Testis (tissue), 3 donors: ENCODE measurements around the gene URB2. TPM values are rescaled to one million over a fixed set of nuclear protein-coding genes. Genes with fewer than 3 reads are reported as not detected.

Source experiments
- DNase-seq: peaks from one replicate; pipeline ENCODE4 v3.0.0-alpha.2; 2019
- H3K27ac ChIP-seq, 2 donors: fragments of 200-600 bp; sonication (generic); one replicate each; pipeline ENCODE4 v1.5.1; 2019
- H3K27me3 ChIP-seq: fragments of 200-600 bp; sonication (generic); one replicate; pipeline ENCODE4 v1.5.1; 2019
- H3K36me3 ChIP-seq: fragments of 200-600 bp; sonication (generic); one replicate; pipeline ENCODE4 v1.5.1; 2017; ENCODE audit warnings: low read depth; ENCODE audit errors: missing control alignments
- H3K4me1 ChIP-seq: fragments of 200-600 bp; sonication (generic); one replicate; pipeline ENCODE4 v1.5.1; 2019
- H3K4me3 ChIP-seq, 2 donors: fragments of 200-600 bp; sonication (generic); one replicate each; pipeline ENCODE4 v1.5.1; 2017 to 2019
- H3K9me3 ChIP-seq: fragments of 200-600 bp; sonication (generic); one replicate; pipeline ENCODE4 v1.5.1; 2017
- CTCF ChIP-seq, 3 experiments: fragments of 450-650 bp in 2 of 3; fragments of 200-600 bp in 1 of 3; sonication (generic) in 1 of 3; IDR thresholded peaks; one replicate each; pipeline ENCODE4 v1.5.1; 2016 to 2019; ENCODE audit warnings: antibody characterized with exemption in 3 of 3, mild to moderate bottlenecking in 2 of 3, moderate library complexity in 1 of 3
- POLR2A ChIP-seq: fragments of 450-650 bp; IDR thresholded peaks from one replicate; pipeline ENCODE4 v1.6.1; 2017; ENCODE audit warnings: antibody characterized with exemption, mild to moderate bottlenecking, moderate library complexity
- WGBS, 2 donors: methylation state at CpG; one replicate each; pipeline ENCODE4 v1.1.5; 2018; 5-methylcytosine and 5-hydroxymethylcytosine counted together
- intact Hi-C: fragments of 100-400 bp; cut with DNase I; formaldehyde crosslinking; loops from one replicate; pipeline ENCODE4 v1.15.1; 2023; ENCODE audit warnings: low total_unique reads
- polyA plus RNA-seq: library from polyadenylated mRNA; stranded (reverse); fragments of 350-450 nt; fragmentation: Illumina TruSeq; extraction: RNeasy Lipid Tissue Mini Kit (QIAGEN cat#74804); gene quantifications from one replicate; pipeline ENCODE4 v1.2.3, GENCODE V29; 2014; ENCODE audit warnings: low read depth, low replicate concordance; ENCODE audit not compliant: insufficient read depth
- total RNA-seq, 2 donors: library from RNA; depleted of rRNA; stranded (reverse); fragments of >200 nt; gene quantifications; one replicate each; pipeline ENCODE4 v1.2.3, GENCODE V29; 2016

URB2 gene
- total and polyA plus RNA-seq, 3 donors from 2014 or later = 15.9 to 18.8 (median 18.7) TPM

DNA sequence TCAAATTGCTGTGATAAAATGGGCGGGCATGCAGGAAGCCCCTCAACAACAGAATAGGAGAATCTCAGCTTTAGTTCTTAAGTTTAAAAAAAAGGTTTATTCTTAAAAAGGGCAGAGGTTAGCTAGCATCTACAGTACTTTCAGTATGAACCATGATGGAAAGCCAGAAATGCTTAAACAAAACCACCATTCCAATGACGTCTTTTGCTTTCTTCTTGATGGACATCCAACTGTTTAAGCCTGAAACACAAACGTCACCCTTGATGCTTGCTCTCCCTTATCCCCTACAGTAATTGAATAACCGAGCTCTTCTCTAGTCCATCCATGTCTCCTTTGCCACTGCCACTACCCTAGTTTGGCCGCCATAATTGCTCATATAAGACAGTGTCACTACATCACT, 25.8 kb upstream of the URB2 start:
- Histone ChIP-seq H3K27me3 (no peaks in the 10 kb centered on the region), H3K4me3 (no peak overlapping the region), H3K4me1 (no peaks in the 10 kb centered on the region), H3K36me3 (no peaks in the 10 kb centered on the region), H3K27ac (no peak overlapping the region), H3K9me3 (no peaks in the 10 kb centered on the region)
- TF ChIP-seq CTCF (IDR thresholded peaks at IDR 0.05) = no peak
- no peak for TF ChIP-seq POLR2A
- intact Hi-C loops = no loop called here
- WGBS, 2 donors = 91 to 94% methylated on average over 5 of the region's 5 CpGs
- no peak for DNase-seq

GRCh38 chr1:229603371-229604005, 22.6 kb upstream of the URB2 start:
- no peak for DNase-seq
- Histone ChIP-seq H3K4me3 (no peak overlapping the region), H3K36me3 (no peaks in the 10 kb centered on the region), H3K27ac (no peak overlapping the region), H3K4me1 (no peaks in the 10 kb centered on the region), H3K27me3 (no peaks in the 10 kb centered on the region), H3K9me3 (no peaks in the 10 kb centered on the region)
- 87 to 91% methylated on average over 7 of the region's 7 CpGs for WGBS, 2 donors
- TF ChIP-seq POLR2A = no peak
- TF ChIP-seq CTCF (IDR thresholded peaks at IDR 0.05) = no peak
- intact Hi-C loops = no loop called here

- H3K27me3 ChIP-seq = no peaks in the 10 kb centered on the region
- TF ChIP-seq POLR2A (no peak), CTCF (IDR thresholded peaks at IDR 0.05) (no peak)
- H3K9me3 ChIP-seq = no peaks in the 10 kb centered on the region
- H3K4me1 ChIP-seq = no peaks in the 10 kb centered on the region
- DNase-seq = no peak
- H3K27ac ChIP-seq = no peak overlapping the region
- intact Hi-C loops = no loop called here
- no peak overlapping the region for H3K4me3 ChIP-seq
- WGBS, 2 donors = 92 to 96% methylated on average over 2 of the region's 2 CpGs
- no peaks in the 10 kb centered on the region for H3K36me3 ChIP-seq
Measured at GRCh38 chr1:229607370-229607769, 18.7 kb upstream of the URB2 start.

DNA sequence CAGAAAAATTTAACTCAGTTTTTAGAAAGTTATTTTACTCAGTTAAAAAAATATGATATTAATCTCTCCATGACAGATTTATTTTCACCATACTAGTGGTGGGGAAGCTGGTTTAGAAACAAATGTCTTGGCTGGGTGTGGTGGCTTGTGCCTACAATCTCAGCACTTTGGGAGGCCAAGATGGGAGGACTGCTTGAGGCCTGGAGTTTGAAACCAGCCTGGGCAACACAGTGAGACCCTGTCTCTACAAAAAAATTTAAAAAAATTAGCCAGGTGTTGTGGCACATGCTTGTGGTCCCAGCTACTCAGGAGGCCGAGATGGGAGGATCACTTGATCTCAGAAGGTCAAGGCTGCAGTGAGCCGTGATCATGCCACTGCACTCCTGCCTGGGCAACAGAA, 17.5 kb upstream of the URB2 start:
- Histone ChIP-seq H3K4me1 (no peaks in the 10 kb centered on the region), H3K27ac (no peak overlapping the region), H3K36me3 (no peaks in the 10 kb centered on the region), H3K27me3 (no peaks in the 10 kb centered on the region), H3K4me3 (no peak overlapping the region), H3K9me3 (no peaks in the 10 kb centered on the region)
- intact Hi-C loops = no loop called here
- TF ChIP-seq POLR2A = no peak
- no peak for TF ChIP-seq CTCF (IDR thresholded peaks at IDR 0.05)
- WGBS, 2 donors = 82 to 97% methylated on average over 2 of the region's 2 CpGs
- DNase-seq = no peak

DNA sequence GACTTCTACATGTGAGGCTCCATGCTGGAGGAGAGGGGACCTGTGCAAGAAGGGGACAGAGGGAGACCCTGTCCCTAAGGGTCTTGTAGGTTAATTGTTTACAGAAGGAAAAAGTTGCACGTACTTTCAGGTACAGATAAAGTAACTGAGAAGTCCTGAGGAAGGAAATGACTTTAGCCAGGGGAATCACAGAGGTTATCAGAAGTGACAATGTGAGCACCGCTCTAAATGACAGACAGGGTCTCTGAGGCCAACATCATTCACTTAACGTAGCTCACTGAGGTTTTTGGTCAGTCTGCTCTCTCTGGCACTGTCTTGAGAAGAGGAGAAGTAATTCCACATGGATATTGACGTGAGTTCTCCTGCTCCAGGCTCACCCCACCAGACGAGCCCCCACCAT, 12.1 kb upstream of the URB2 start:
- Histone ChIP-seq H3K27ac (no peak overlapping the region), H3K4me1 (no peaks in the 10 kb centered on the region), H3K4me3 (no peak overlapping the region), H3K9me3 (no peaks in the 10 kb centered on the region), H3K36me3 (no peaks in the 10 kb centered on the region), H3K27me3 (no peaks in the 10 kb centered on the region)
- intact Hi-C loops = no loop called here
- DNase-seq = no peak
- TF ChIP-seq POLR2A (no peak), CTCF (IDR thresholded peaks at IDR 0.05) (no peak)
- WGBS, 2 donors = 87 to 92% methylated on average over 5 of the region's 5 CpGs
